ENCODE measurements around the gene OSER1.

OSER1 gene

GRCh38 chr20:44198872-44199271 is 11.7 kb downstream of the OSER1 start:
- Histone ChIP-seq H4K20me1 (ENCODE audit: insufficient read depth, low read length) (peaks cover 28% of the 10 kb centered on the region), H3K27ac (ENCODE audit: low read length) (no peak overlapping the region), H3K4me1 (ENCODE audit: insufficient read depth, low read length) (no peaks in the 10 kb centered on the region; the same call in 1 of the 2 replicates), H3K79me2 (ENCODE audit: insufficient read depth, low read length) (peaks cover 21% of the 10 kb centered on the region), H3K9ac (ENCODE audit: low read depth, low read length) (no peak overlapping the region), H2AFZ (ENCODE audit: low read depth, low read length) (no peak overlapping the region), H3K4me3 (ENCODE audit: low read depth in 1 of 2, low read length in 2 of 2) (no peak overlapping the region), H3K27me3 (ENCODE audit: insufficient read depth, low read length, poor library complexity) (no peaks in the 10 kb centered on the region), H3K4me2 (ENCODE audit: insufficient read depth, low read length) (no peak overlapping the region), H3K36me3 (ENCODE audit: insufficient read depth, low read length) (peaks cover 67% of the 10 kb centered on the region), H3K9me3 (ENCODE audit: insufficient read depth, low read length, severe bottlenecking) (no peaks in the 10 kb centered on the region)
- peak; percentile 29 for DNase-seq
- peak; percentile 80 for ATAC-seq (ENCODE audit: insufficient read depth, low read depth)
- TF ChIP-seq EZH2 (IDR thresholded peaks at IDR 0.05; ENCODE audit: borderline replicate concordance, low read depth, low read length, severe bottlenecking) (no peak), CTCF (IDR thresholded peaks at IDR 0.05; ENCODE audit: borderline replicate concordance, extremely low read depth, low read length, poor library complexity, severe bottlenecking) (no peak)

- Histone ChIP-seq H4K20me1 (ENCODE audit: insufficient read depth, low read length) (peaks cover 25% of the 10 kb centered on the region), H3K9ac (ENCODE audit: low read depth, low read length) (no peak overlapping the region), H3K4me3 (ENCODE audit: low read depth in 1 of 2, low read length in 2 of 2) (no peak overlapping the region), H3K79me2 (ENCODE audit: insufficient read depth, low read length) (peaks cover 5% of the 10 kb centered on the region), H3K4me2 (ENCODE audit: insufficient read depth, low read length) (no peak overlapping the region), H2AFZ (ENCODE audit: low read depth, low read length) (no peak overlapping the region), H3K36me3 (ENCODE audit: insufficient read depth, low read length) (peaks cover 47% of the 10 kb centered on the region), H3K27ac (ENCODE audit: low read length) (no peak overlapping the region), H3K27me3 (ENCODE audit: insufficient read depth, low read length, poor library complexity) (no peaks in the 10 kb centered on the region), H3K4me1 (ENCODE audit: insufficient read depth, low read length) (no peaks in the 10 kb centered on the region; the same call in 1 of the 2 replicates), H3K9me3 (ENCODE audit: insufficient read depth, low read length, severe bottlenecking) (no peaks in the 10 kb centered on the region)
- no peak for ATAC-seq (ENCODE audit: insufficient read depth, low read depth)
- DNase-seq, result no peak
- TF ChIP-seq EZH2 (IDR thresholded peaks at IDR 0.05; ENCODE audit: borderline replicate concordance, low read depth, low read length, severe bottlenecking), result no peak
- TF ChIP-seq CTCF (IDR thresholded peaks at IDR 0.05; ENCODE audit: borderline replicate concordance, extremely low read depth, low read length, poor library complexity, severe bottlenecking), result peak; percentile 11
Measured at GRCh38 chr20:44196271-44196670, 14.3 kb downstream of the OSER1 start.

- no peaks in the 10 kb centered on the region for H3K9me3 ChIP-seq (ENCODE audit: insufficient read depth, low read length, severe bottlenecking)
- no peak overlapping the region for H3K9ac ChIP-seq (ENCODE audit: low read depth, low read length)
- peaks cover 40% of the 10 kb centered on the region for H3K36me3 ChIP-seq (ENCODE audit: insufficient read depth, low read length)
- peaks cover 3% of the 10 kb centered on the region; the same call in 1 of the 2 replicates for H3K79me2 ChIP-seq (ENCODE audit: insufficient read depth, low read length)
- no peak overlapping the region for H3K4me2 ChIP-seq (ENCODE audit: insufficient read depth, low read length)
- peaks cover 20% of the 10 kb centered on the region; the same call in 1 of the 2 replicates for H4K20me1 ChIP-seq (ENCODE audit: insufficient read depth, low read length)
- H2AFZ ChIP-seq (ENCODE audit: low read depth, low read length), result no peak overlapping the region
- no peak overlapping the region for H3K4me3 ChIP-seq (ENCODE audit: low read depth in 1 of 2, low read length in 2 of 2)
- no peaks in the 10 kb centered on the region; the same call in 1 of the 2 replicates for H3K4me1 ChIP-seq (ENCODE audit: insufficient read depth, low read length)
- no peak overlapping the region for H3K27ac ChIP-seq (ENCODE audit: low read length)
- TF ChIP-seq CTCF (IDR thresholded peaks at IDR 0.05; ENCODE audit: borderline replicate concordance, extremely low read depth, low read length, poor library complexity, severe bottlenecking) (no peak), EZH2 (IDR thresholded peaks at IDR 0.05; ENCODE audit: borderline replicate concordance, low read depth, low read length, severe bottlenecking) (no peak)
- ATAC-seq (ENCODE audit: insufficient read depth, low read depth) (no peak), DNase-seq (no peak)
- H3K27me3 ChIP-seq (ENCODE audit: insufficient read depth, low read length, poor library complexity), result no peaks in the 10 kb centered on the region
Measured at GRCh38 chr20:44195605-44196004, 15.0 kb downstream of the OSER1 start.
